GM21528 (cell line): ENCODE data around the gene HCRT.
"Not testable (repeated sequence)": the region's sequence is repeated elsewhere in the genome, so short reads cannot be mapped to it uniquely, and the experiment has no call there.

Source experiments
- ATAC-seq: cut with Tn5 transposase; IDR thresholded peaks from one replicate; pipeline ENCODE4 v1.9.1; 2021; ENCODE audit warnings: mild to moderate bottlenecking, moderate library complexity; ENCODE audit not compliant: unreplicated experiment, low FRiP score

HCRT gene, protein sequence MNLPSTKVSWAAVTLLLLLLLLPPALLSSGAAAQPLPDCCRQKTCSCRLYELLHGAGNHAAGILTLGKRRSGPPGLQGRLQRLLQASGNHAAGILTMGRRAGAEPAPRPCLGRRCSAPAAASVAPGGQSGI

DNA sequence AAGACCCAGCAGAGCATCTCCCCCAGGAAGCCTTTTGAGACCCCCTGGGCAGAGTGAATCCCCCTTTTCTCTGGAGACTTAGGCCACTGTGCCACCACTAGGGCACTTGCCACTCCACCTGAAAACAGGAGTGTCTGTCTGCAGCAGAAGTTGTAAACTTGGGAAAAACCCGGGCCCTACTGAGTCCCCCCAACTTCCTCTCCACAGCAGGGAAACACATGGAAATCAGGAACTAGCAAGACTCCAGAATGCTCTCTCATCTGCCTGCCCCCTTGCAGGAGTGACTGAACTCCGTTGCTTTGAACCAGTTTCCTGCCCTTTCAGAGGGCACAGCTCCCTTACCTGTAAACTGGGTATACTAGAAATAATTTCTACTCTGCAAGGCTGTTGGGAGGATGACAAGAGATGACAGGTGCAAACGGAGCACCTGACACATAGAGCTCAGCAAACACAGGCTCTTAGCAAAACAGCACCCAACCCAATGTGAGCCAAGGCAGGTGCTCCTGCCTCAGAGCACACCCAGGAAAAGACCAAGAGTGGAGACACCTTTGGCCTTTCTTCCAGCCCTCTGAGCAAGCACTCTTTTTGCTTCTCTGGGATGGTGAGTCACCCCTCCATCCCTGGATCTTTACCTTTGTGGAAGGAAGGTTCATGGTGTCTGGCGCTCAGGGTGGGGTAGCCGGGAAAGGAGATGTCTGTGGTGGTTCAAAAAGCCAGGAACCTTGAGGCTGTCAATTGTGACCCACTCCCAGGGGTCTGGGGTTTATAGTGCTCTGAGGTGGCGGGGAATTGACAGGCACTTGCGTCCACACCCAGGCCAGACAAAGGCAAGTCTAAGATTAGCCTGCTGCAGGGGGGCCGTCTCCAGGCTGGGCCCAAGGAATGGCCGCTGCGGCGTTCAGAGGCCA is at the start of gene HCRT:
TSS of gene HCRT (minus strand) at position 740 of the 908 bp plus-strand sequence. CDS start at position 653, 87 bp downstream.
- no peak for ATAC-seq

DNA sequence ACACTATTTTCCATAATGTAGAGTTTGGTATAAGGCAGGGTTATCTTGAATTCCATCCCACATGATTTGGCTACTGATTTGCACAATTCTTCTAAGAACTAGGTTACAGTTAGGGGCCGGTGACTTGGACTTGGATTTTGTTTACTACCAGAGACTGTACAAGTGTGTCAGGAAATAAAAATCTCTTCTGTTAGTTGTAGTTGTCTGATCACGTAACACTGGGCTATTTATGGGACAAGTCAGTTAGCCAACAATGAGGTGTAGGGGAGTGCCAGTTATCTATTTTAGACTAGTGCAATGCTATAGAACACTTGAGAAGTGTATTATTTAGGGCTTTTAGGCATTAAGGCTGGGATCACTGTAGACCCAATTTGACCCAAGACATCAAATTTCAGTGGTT is 48.7 kb upstream of the HCRT start:
- ATAC-seq = no peak

DNA sequence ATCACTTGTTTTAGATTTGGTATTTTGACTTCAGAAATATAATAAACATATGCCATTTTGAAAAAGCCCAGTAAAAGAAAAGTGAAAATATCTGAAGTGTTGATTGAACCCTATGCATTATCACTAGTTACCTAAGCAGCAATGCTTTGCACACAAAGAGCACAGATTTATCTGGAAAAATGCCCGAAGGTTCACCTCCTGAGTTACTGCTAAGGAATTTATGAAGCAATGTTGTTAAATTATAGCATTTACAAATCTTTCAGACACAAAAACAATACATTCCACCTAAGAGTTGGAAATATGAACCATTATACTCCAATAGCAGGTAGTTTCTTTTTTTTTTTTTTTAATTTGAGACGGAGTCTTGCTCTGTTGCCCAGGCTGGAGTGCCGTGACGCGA is 47.9 kb upstream of the HCRT start:
- no peak for ATAC-seq

DNA sequence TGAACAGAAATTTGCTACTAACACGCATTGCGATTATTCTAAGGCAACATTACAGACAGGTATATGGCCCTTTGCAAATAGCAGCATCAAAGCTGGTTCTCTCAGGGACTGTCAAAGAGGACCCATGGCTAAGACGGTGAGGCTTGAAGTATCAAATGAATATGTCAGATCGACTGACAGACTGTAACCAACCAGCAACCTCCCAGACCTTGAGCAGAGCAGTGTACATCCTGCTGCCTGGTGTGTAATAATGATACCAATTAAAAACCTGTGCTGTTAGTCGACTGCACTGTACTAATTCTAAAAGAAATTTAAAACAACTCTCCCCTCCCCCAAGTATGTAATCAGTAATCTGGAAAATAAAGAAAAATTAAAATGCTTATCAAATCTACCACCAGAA is 45.0 kb upstream of the HCRT start:
- no peak for ATAC-seq

DNA sequence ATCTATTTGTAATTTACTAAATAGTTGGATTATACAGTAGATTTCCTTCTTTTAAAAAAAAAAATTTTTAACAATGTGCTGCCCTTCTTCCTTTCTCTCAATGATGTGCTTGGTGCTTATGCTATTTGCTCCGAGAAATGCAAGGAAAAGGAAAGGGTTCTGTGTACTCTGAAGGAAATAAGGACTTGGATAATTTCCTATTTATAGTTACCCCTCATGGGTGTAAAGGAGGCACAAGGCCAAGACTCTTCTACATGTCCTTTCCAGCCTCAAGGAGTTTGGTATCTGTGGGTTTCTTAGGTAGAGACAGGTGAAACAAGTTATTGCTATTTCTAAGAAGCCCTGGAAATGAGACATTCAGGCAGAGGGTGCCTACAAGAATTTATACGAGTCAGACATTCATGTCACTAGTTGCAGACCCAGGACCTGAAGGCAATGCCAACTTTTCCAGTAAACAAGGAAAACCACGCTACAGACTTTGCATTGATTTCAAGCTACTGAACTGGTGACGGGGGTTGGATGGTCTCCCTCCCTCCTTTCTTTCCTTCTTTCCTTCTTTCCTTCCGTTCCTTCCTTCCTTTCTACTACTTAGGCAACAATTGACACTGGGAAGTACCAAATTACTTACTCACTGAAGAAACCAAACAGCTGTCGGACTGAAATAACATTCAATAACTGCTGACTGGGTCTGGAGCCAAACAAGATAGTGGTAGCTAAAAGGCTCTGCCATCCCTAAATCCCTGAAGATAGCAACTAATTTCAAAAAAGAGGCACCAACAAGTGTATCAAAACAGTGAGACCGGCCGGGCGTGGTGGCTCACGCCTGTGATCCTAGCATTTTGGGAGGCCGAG is 42.8 kb upstream of the HCRT start:
- ATAC-seq = no peak

DNA sequence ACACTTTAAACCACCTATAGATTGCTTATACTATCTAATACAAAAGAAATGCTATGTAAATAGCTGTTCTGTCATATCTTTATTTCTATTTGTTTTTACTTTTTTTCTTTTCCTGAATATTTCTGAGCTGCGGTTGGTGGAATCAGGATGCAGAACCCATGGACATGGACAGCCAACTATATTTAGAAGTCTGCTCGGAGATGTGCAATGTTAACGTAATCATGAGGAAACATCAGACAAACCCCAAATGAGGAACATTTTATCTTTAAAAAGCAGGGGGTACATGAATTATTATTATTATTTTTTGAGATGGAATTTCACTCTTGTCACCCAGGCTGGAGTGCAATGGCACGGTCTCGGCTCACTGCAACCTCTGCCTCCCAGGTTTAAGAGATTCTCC is 40.4 kb upstream of the HCRT start:
- ATAC-seq = no peak

DNA sequence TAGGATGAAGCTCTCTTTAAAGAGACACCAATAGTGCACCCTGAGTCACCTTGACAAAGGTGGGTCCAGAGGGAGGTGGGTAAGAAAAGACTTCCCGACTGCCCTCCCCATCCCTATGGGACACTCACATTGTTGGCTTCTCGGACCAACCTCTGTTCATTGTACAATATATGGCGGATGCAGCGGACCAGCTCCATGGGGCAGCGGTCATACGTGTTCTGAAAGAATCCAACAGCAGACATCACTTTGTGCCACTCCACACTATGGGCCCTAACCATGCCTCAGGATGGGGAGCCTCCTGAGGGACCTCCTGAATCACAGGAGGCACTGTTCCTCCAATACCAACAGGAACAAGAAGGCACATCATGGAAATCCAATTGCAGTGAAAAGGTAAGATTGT is 39.4 kb upstream of the HCRT start:
- no peak for ATAC-seq

DNA sequence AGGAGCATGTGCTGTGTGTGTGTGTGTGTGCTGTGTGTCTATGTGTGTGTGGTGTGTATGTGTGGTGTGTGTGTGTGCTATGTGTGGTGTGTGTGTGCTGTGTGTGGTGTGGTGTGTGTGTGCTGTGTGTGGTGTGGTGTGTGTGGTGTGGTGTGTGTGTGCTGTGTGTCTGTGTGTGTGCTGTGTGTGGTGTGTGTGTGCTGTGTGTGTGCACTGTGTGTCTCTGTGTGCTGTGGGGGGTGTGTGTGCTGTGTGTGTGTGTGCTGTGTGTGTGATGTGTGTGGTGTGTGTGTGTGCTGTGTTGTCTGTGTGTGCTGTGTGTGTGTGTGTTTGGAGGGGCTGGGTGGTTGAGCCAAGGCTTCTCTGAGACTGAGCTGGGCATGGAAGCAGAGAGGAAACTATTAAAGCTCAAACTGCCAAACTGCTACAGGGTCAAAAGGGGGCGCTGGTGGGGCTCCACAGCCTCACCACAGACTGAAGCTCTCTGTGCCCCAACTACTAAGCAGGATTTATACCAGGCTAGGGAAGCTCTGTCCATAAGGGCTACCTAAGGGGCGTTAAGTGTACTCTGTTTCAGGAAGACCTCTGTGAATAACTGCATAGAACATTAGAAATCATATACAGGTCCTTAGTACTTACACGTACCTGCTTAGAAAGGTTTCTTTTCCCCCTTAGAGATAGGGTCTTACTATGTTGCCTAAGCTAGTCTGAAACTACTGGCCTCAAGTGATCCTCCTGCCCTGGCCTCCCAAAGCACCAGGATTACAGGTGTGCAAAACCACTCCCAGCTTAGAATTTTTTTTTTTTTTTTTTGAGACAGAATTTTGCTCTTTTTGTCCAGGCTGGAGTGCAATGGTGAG is 36.9 kb upstream of the HCRT start:
- ATAC-seq = no peak

DNA sequence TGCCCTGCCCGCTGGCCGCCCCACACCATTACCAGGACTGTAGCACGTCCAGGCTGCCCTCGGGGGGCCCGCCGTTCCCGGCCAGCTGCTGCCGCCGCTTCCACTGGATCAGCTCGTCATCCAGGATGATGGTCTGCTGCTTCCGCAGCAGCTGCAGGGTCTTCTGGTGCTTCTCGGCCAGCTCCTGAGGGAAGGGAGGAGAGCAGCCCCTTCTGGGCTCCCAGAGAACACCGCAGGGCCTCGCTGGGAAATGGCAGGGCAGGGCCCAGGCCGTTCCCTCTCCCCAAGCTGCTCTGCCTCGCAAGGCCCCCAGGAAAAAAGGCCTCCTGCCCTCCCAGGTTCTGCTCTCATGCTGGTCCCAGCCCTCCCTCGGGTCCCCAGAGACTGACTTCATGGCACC is 34.0 kb upstream of the HCRT start:
- ATAC-seq = not testable (repeated sequence)

DNA sequence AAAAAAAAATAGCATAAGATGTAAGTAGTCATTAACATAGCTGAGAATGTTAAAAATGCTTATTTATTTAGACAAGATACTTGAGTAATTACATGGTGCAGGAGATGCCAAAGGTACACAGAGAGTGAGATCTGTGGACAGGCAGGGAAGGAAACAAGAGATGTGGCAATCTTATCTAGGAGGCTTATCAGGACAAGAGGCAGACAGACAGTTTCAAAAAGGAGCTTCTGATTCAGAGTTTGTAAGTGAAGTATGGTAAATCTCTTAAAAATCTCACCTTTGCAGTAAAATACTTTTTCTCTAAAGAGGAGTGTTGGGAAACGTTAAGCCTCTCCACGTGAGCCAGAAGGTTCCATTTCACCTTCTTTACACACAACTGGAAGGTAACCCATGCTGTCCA is 28.9 kb upstream of the HCRT start:
- no peak for ATAC-seq

DNA sequence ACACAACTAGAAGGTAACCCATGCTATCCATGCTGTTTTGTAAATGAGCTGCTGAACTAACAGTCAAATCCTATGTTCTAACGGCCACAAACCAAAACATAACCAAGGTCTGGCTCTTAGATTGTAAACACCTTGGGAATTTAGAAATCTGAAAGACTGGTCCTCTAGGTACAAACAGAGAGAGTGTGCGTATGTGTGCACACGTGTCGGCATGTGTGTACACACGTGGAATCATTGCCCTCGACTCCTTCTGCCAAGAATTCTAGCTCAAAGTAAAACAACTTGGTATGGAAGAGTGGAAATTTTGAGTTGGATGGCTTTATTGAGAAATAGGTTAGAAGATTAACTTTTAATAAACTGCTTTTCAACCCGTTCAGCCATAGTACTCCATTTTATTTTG is 27.1 kb upstream of the HCRT start:
- ATAC-seq = no peak

DNA sequence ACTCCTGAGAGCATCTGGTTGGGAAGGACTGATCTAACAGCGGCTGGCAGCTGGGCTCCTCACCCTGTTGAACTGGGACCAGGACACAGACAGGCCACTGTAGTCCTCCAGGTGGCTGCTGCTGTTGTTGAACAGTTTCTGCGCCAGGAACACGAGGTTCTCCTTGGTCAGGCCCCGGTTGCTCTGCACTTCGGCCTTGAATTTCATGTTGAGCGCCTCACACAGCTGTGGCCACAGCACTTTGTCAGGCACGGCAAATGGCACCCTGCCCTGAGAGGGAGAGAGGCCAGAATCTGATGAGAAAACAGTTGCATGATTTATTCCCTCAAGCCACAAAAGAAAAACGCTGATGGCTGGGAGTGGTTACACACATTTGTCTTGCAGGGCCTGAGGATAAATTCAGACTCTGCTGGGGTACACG is 26.7 kb upstream of the HCRT start:
- not testable (repeated sequence) for ATAC-seq

DNA sequence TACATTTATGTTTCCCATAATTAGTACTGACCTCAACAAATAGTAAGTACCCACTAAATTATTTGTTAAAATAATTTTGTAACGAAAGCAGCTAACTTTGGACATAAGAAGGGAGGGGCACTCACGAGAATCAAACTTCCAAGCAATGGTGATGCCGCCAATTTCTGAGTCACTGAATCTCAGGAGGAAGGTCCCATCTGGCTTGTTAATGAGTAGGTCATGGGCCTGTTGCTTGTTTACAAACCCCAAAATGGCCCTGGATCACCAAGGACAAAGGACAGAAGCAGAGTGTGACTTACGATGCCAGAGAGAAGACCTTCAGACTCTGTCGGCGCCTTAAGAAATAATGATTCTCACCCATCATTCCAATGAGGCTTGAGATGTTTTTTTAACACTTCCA is 24.8 kb upstream of the HCRT start:
- ATAC-seq = no peak

DNA sequence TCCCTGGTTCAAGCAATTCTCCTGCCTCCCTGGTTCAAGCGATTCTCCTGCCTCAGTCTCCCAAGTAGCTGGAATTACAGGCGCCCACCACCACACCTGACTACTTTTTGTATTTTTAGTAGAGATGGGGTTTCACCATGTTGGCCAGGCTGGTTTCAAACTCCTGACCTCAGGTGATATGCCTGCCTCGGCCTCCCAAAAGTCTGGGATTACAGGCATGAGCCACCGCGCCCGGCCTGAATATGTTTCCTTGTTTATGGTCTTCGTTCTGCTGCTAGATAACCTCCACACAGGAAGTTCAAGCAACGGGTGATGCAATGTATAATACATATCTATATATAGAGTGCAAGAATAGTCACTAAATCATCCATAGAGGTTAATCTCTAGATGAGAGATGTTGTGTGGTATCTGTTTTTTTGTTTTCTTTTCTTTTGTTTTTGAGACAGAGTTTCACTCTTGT is 20.9 kb upstream of the HCRT start:
- not testable (repeated sequence) for ATAC-seq

DNA sequence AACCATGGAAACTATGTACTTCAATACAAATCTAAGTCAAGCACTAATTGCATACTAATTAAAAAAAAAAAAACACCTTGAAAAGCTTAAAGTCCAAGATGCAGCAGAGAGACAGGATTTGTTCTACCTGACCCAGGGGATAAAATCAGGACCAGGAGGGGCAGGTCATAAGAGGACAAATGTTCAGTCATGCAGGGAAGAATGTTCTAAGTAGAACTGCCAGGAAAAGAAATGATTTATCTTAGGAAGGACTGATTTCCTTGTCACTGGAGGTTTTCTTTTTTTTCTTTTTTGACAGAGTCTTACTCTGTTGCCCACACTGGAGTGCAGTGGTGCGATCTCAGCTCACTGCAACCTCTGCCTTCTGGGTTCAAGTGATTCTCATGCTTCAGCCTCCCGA is 18.1 kb upstream of the HCRT start:
- no peak for ATAC-seq

DNA sequence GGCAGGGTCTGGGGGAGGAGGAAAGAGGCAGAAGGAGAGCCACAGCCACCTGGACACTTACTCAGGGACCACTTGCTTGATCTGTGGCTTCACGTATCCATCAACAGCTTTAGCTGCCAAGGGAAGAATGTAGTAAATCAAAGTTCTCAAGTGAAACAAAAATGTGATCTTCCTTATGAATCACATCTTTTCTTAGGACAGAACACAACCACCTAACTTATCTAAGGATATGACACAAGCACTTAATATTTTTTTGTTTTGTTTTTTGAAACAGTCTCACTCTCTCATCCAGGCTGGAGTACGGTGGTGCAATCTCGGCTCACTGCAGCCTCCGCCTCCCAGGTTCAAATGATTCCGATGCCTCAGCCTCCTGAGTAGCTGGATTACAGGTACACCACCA is 17.4 kb upstream of the HCRT start:
- ATAC-seq = no peak

DNA sequence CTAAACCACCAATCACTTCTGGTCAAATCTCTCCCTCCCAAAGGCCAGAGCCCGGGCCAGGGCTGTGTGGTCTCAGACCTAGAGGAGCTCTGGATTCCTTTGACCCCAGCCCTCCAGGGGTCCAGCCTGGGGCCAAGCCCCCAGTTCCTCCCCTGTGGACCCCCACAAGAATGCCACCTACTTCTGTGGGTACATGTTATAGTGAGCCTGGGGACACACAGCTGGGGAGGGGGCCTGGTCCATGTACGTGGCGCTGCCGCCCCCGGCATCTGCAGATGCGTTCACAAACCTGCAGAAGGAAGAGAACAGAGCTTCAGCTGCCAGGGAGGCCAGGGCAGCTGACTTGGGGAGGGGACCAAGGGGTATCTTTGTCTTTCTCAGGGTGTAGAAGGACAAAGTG is 16.9 kb upstream of the HCRT start:
- ATAC-seq = no peak

DNA sequence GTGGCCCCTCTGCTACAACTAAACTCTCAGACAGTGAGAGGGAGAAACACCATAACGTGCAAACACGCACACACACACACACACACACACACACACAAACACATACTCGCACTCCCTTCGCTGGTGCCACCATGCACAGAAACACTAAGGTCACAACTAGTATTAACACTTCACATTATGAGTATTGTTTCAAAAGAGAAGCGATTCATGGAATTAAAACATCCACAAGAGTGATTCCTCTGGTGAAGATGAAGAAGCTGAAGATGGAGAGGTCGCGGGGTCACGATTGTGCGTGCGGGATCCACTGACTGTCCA is 16.2 kb upstream of the HCRT start:
- ATAC-seq = no peak

DNA sequence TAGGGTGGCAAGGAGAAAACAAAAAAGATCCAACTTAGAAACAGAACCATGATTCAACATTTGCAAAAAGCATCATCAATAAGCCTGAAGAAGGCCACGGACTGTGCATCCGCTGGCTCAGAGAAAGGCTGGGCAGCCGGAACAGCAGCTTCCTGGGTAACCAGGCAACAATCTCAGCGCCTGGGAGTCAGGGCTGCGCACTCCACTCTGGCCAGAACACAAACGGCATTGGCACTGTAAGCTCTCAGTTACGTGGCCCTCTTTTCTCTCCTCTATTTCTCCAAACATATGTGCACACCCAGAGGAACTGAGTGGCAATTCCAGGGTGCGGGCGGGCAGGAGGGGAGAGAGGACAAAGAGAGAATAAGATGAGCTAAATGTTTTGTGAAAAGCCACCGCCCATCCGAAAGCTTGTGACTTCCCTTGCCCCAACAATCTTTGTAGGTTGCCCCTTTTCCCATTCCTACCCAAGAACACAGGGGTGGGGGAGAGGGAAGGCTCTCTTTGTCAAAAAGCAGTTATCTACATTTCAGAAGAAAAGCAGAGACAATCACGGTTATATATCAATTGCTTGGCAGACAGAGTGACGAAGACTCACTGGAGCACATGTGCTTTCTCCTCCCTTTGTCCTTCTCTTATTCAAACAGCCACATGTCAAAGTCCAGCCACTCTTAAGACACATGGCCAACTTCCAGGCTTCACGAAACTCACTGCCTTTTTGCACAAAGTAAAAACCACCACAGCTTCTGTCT is 15.6 kb upstream of the HCRT start:
- ATAC-seq = no peak
